Vagina (tissue), 2 donors: Measurements from ENCODE around the gene AGL. TPM values are rescaled to one million over a fixed set of nuclear protein-coding genes. Genes with fewer than 3 reads are reported as not detected.
"Not testable (repeated sequence)": the region's sequence is repeated elsewhere in the genome, so short reads cannot be mapped to it uniquely, and the experiment has no call there.

ENCODE experiments used
- DNase-seq, 2 donors: peaks; one replicate each; pipeline ENCODE4 v3.0.0-alpha.2; 2017; ENCODE audit errors: extremely low spot score in 2 of 2
- H3K27ac ChIP-seq: fragments of 200-600 bp; sonication (generic); one replicate; pipeline ENCODE4 v1.5.1; 2019
- H3K27me3 ChIP-seq: fragments of 200-600 bp; sonication (generic); one replicate; pipeline ENCODE4 v1.5.1; 2019
- H3K36me3 ChIP-seq, 2 donors: fragments of 200-600 bp; sonication (generic); one replicate each; pipeline ENCODE4 v1.5.1; 2017 to 2019
- H3K4me1 ChIP-seq: fragments of 200-600 bp; sonication (generic); one replicate; pipeline ENCODE4 v1.5.1; 2019
- H3K4me3 ChIP-seq, 2 donors: fragments of 200-600 bp; sonication (generic); 1 replicate in 1 of 2; 2 replicates in 1 of 2; pipeline ENCODE4 v1.5.1; 2016 to 2019
- H3K9me3 ChIP-seq: fragments of 200-600 bp; sonication (generic); one replicate; pipeline ENCODE4 v1.5.1; 2019
- CTCF ChIP-seq, 3 experiments: fragments of 450-650 bp in 2 of 3; fragments of 200-600 bp in 1 of 3; sonication (generic) in 1 of 3; IDR thresholded peaks; one replicate each; pipeline ENCODE4 v1.5.1; 2017 to 2019; ENCODE audit warnings: antibody characterized with exemption in 3 of 3, mild to moderate bottlenecking in 2 of 3, moderate library complexity in 2 of 3
- POLR2A ChIP-seq, 2 donors: fragments of 450-650 bp; IDR thresholded peaks; one replicate each; pipeline ENCODE4 v1.6.1; 2017; ENCODE audit warnings: antibody characterized with exemption in 2 of 2, mild to moderate bottlenecking in 2 of 2, moderate library complexity in 2 of 2
- POLR2AphosphoS5 ChIP-seq, 2 donors: sonication (generic); formaldehyde crosslinking; IDR thresholded peaks; one replicate each; pipeline ENCODE4 v1.9.0; 2017; ENCODE audit warnings: antibody characterized with exemption in 2 of 2, mild to moderate bottlenecking in 2 of 2, low read depth in 1 of 2; ENCODE audit not compliant: insufficient read depth in 1 of 2
- intact Hi-C: fragments of 100-400 bp; cut with DNase I; formaldehyde crosslinking; loops from one replicate; pipeline ENCODE4 v1.15.1; 2023
- total RNA-seq: library from RNA; depleted of rRNA; stranded (reverse); fragments of >200 nt; gene quantifications from one replicate; pipeline ENCODE4 v1.2.3, GENCODE V29; 2016

The AGL gene
- total RNA-seq, 1 donor from 2014 or later, result 14.0 TPM

- Histone ChIP-seq H3K4me3 (no peak overlapping the region), H3K27me3 (no peaks in the 10 kb centered on the region), H3K9me3 (no peaks in the 10 kb centered on the region), H3K4me1 (no peaks in the 10 kb centered on the region), H3K27ac (no peak overlapping the region), H3K36me3 (no peaks in the 10 kb centered on the region)
- intact Hi-C loops, result no loop called here
- TF ChIP-seq CTCF (IDR thresholded peaks at IDR 0.05), result no peak
- no peak for TF ChIP-seq POLR2A (IDR thresholded peaks at IDR 0.05)
- TF ChIP-seq POLR2AphosphoS5 (IDR thresholded peaks at IDR 0.05; ENCODE audit: insufficient read depth in 1 of 2, low read depth in 1 of 2), result no peak
- no peak for DNase-seq
Measured at GRCh38 chr1:99825098-99825497, 25.1 kb upstream of the AGL start.

- intact Hi-C loops, result no loop called here
- Histone ChIP-seq H3K36me3 (no peaks in the 10 kb centered on the region), H3K4me1 (no peaks in the 10 kb centered on the region), H3K9me3 (no peaks in the 10 kb centered on the region), H3K4me3 (no peak overlapping the region), H3K27ac (no peak overlapping the region), H3K27me3 (no peaks in the 10 kb centered on the region)
- no peak for DNase-seq
- no peak for TF ChIP-seq POLR2AphosphoS5 (IDR thresholded peaks at IDR 0.05; ENCODE audit: insufficient read depth in 1 of 2, low read depth in 1 of 2)
- TF ChIP-seq CTCF (IDR thresholded peaks at IDR 0.05), result no peak
- TF ChIP-seq POLR2A (IDR thresholded peaks at IDR 0.05), result no peak
Measured at GRCh38 chr1:99825702-99826101, 24.5 kb upstream of the AGL start.

- no peaks in the 10 kb centered on the region for H3K9me3 ChIP-seq
- no peaks in the 10 kb centered on the region for H3K36me3 ChIP-seq
- DNase-seq, result no peak
- no peaks in the 10 kb centered on the region for H3K27me3 ChIP-seq
- H3K4me3 ChIP-seq, result no peak overlapping the region
- intact Hi-C loops, result no loop called here
- TF ChIP-seq POLR2A (IDR thresholded peaks at IDR 0.05) (no peak), CTCF (IDR thresholded peaks at IDR 0.05) (no peak), POLR2AphosphoS5 (IDR thresholded peaks at IDR 0.05; ENCODE audit: insufficient read depth in 1 of 2, low read depth in 1 of 2) (no peak)
- H3K4me1 ChIP-seq, result no peaks in the 10 kb centered on the region
- no peak overlapping the region for H3K27ac ChIP-seq
Measured at GRCh38 chr1:99827970-99828369, 22.2 kb upstream of the AGL start.

GRCh38 chr1:99829269-99829668 is 20.9 kb upstream of the AGL start:
- no peaks in the 10 kb centered on the region for H3K36me3 ChIP-seq
- H3K9me3 ChIP-seq, result no peaks in the 10 kb centered on the region
- H3K4me1 ChIP-seq, result no peaks in the 10 kb centered on the region
- DNase-seq, result no peak
- H3K27ac ChIP-seq, result no peak overlapping the region
- H3K4me3 ChIP-seq, result no peak overlapping the region
- TF ChIP-seq CTCF (IDR thresholded peaks at IDR 0.05), result no peak
- TF ChIP-seq POLR2A (IDR thresholded peaks at IDR 0.05), result no peak
- TF ChIP-seq POLR2AphosphoS5 (IDR thresholded peaks at IDR 0.05; ENCODE audit: insufficient read depth in 1 of 2, low read depth in 1 of 2), result no peak
- H3K27me3 ChIP-seq, result no peaks in the 10 kb centered on the region
- intact Hi-C loops, result no loop called here

GRCh38 chr1:99833911-99834310 is 16.2 kb upstream of the AGL start:
- H3K27me3 ChIP-seq, H3K4me3 ChIP-seq, H3K4me1 ChIP-seq, H3K36me3 ChIP-seq, H3K27ac ChIP-seq, H3K9me3 ChIP-seq, DNase-seq, intact Hi-C loops: not testable (repeated sequence)

- H3K9me3 ChIP-seq, H3K36me3 ChIP-seq, DNase-seq, H3K27ac ChIP-seq, intact Hi-C loops, H3K4me1 ChIP-seq, H3K4me3 ChIP-seq, H3K27me3 ChIP-seq: not testable (repeated sequence)
Measured at GRCh38 chr1:99836171-99837103, 13.7 kb upstream of the AGL start.

GRCh38 chr1:99840353-99840752 is 9.8 kb upstream of the AGL start:
- H3K4me1 ChIP-seq, DNase-seq, H3K27ac ChIP-seq, H3K36me3 ChIP-seq, H3K9me3 ChIP-seq, intact Hi-C loops, H3K4me3 ChIP-seq, H3K27me3 ChIP-seq: not testable (repeated sequence)
